HG02970 (cell line): ENCODE data around the gene HDAC9.

Experiments
- ATAC-seq: cut with Tn5 transposase; IDR thresholded peaks from one replicate; pipeline ENCODE4 v1.9.1; 2021; ENCODE audit warnings: mild to moderate bottlenecking, moderate library complexity, moderate number of reproducible peaks; ENCODE audit not compliant: unreplicated experiment, low FRiP score

HDAC9 gene

GRCh38 chr7:18866359-18867036 is 370.9 kb downstream of the HDAC9 start:
- no peak for ATAC-seq

DNA sequence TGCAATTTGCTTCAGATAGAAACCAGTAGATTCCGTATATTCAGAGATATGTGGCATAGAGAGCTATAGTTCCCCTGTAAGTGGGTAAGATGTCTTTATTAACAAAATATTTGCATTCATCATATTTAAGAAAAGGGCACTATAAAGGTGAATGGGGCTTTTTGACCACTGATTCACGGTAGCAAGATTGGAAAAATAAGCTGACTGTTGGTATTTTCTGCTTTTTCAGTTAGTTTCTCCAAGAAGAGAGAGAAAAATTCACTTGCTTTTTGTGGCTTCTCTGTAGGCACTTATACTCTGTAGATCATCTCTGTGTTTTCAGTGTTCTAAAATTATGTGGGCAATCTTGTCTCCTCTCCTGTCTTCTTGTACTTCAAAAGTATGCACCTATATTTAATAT is 376.8 kb downstream of the HDAC9 start:
- ATAC-seq: no peak

DNA sequence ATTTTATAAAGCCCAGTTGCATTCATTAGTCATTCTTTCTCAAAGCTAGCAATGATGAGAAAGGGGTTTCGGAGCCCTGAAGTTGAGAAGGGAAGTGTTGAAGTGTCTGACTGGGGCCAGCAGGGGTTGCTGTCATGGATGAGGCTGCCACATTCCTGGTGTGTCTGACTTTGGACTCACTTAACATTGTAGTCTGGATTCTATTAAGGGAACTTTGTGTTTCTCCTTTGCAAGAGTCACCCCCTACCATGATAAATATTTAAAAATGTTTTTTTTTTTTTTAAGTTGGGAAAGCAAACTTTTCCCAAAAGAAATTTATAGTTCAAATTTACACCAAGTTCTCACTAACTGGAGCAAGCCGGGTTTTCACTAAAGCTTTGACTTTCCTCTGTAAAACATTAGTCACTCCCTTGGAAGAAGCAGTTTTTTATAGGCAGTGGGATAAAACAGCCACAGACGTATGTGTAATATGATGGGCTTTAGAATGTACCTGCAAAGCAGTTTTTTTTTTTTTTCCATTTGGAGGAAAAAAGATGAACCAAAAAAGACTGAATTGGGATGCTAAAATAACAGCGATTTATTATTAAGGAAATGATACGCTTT is 378.3 kb downstream of the HDAC9 start:
- no peak for ATAC-seq

GRCh38 chr7:18874880-18875279 is 379.3 kb downstream of the HDAC9 start:
- no peak for ATAC-seq

DNA sequence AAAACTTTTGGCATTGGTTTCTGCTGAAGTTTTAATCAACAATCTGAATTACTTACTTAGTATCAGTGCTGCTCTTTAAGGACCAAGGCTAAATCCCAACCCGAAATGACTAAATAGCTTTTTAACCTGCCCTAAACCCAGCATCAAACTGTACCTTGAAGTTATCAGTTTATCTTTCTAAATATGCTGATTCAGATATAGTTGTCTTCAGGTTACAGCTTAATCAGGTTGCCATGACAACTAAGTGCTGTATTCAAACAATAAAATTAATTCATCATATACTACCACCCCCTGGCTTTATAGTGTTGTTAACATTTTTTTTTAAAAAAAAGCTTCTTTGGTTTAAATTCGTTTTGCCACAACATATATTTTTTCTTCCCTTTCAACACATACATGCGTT is 382.3 kb downstream of the HDAC9 start:
- ATAC-seq: no peak

DNA sequence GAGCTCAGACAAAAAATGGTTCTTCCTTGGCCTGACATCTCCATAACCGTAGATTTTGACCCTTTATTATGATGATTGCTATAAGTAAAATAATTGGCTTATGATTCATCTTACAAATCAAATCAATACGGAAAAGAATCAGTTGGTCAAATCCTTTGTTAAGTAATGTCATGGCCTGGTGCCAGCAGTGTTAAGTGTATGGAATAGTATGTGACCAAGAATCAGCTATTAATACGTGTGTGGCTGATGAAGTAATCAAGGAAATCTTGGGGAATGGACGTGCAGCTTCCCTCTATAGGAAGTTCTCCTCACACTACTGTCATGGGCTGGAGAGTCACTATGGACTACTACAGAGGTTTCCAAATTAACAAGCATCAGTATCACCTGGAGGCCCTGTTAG is 391.3 kb downstream of the HDAC9 start:
- no peak for ATAC-seq

DNA sequence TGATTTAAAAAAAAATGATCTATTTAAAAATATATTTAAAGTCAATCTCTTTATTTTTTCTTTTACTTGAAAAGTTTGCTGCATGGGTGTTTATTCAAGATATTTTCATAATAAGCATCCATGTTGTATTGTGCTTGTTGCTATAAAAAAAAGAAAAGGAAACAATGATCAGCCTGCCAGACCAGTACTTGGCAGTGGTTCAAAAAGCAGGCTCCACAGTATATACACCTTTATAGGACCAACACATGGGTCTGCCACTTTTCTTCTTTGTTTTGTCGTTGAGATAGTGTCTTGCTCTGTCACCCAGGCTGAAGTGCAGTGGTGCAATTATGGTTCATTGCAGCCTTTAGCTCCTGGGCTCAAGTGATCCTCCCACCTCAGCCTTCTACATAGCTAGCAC is 393.9 kb downstream of the HDAC9 start:
- ATAC-seq: no peak

- ATAC-seq: no peak
These were observed 394.6 kb downstream of the HDAC9 start for GRCh38 chr7:18890134-18890533.

- no peak for ATAC-seq
These were observed 395.5 kb downstream of the HDAC9 start for GRCh38 chr7:18890885-18891621.

DNA sequence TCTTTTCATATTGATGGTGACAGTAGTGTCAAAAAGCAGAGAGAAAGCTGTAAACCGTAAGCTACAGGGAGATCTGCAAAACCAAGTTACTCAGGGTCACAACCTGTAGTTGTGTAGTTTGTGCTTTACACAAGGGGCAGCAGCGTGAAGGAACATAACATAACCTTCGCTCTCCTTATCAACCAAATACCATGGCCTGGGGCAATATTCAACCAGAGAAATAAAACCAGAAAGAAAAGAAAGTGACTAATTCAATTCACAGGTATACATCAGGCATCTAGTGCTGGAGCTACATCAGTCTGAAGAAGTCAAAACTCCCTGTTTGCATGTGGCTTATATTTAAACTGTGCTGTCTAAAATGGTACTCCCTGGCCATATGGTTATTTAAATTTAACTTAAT is 397.6 kb downstream of the HDAC9 start:
- ATAC-seq: no peak

- ATAC-seq: no peak
These were observed 398.6 kb downstream of the HDAC9 start for GRCh38 chr7:18894155-18894554.

DNA sequence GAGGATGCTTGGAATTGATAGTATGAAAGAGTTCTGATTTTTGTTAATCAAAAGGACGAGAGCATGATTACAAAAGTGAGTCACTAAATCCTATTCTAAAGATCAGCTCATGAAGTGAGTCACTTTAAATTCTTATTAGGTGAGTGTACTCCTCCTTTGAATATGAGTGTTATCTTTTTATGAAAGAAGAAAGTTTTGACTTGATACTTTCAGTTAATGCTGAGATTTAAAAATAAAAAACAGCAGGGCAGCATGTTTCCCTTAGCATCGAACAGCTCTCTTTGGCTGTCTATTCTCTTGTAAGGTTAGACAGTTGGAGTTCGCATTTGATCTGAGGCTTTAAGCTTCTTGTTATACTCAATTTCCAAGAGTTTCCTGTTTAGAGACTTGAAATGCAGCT is 399.9 kb downstream of the HDAC9 start:
- no peak for ATAC-seq

DNA sequence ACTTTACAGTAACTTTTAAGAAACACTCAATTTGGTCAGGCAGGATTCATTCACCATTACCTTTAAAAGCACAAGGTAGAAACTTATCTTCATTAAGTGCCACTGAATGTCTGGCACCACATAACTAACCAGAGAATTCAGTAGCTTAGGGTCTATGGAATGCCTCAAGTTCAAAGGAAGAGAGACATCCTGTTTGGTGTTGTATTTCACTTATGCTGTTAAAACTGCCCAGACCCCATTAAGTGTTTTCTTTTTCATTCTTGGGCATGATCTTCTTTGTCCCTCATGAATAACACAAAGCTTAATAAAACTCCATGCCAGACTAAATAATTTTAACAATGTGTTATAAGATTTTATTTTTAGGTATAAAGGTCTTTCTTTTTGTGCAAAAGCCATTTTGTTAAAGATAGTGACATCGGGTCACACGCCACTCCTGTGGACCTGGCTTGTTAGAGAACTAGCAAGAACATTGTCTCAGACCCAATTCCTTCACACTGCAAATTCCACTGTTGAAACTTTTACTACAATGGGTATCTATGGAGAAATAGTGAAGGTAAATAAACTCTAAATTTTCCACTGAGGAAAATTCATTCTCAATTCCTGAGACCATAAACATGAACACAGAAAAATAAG is 400.9 kb downstream of the HDAC9 start:
- ATAC-seq: no peak

- no peak for ATAC-seq
These were observed 404.7 kb downstream of the HDAC9 start for GRCh38 chr7:18900236-18900635.

DNA sequence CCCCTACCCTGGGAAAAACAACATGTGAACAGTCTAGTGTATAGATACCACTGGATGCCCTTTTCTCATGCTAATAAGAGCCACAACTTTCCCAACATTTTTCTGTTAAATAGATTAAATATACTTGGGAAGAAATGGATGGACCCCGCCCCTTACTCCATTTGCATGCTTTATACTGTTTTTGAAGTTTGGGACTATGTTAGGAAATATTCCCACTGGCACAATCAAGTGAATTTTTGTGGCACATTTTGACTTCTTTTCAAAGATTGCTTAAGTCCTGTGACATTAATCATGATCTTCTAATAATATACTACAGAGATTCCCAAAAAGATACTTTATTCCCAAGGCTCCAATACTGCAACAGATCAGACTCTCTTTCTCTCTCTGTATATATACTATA is 405.3 kb downstream of the HDAC9 start:
- no peak for ATAC-seq

GRCh38 chr7:18901351-18901750 is 405.8 kb downstream of the HDAC9 start:
- ATAC-seq: no peak

DNA sequence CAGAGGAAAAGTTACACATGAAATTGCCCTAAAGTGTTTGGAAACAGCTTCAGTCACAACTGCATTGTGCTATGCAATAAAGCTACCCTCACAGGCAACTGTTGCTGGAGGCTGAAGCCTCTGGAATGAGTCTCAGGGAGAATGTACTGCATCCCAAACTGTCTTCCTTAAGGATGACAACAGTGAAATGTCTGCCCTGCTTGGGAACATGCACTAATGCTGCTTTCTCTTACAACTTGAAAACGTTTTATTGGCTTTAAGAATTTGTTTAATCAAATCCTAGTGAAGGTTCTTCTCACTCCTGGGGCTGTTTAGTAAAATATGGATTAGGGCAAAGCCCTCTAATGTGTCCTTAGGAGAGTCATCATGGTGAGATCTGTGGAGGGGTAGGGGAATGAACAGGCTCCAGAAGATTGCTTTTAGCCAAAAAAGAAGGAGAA is 406.5 kb downstream of the HDAC9 start:
- no peak for ATAC-seq

DNA sequence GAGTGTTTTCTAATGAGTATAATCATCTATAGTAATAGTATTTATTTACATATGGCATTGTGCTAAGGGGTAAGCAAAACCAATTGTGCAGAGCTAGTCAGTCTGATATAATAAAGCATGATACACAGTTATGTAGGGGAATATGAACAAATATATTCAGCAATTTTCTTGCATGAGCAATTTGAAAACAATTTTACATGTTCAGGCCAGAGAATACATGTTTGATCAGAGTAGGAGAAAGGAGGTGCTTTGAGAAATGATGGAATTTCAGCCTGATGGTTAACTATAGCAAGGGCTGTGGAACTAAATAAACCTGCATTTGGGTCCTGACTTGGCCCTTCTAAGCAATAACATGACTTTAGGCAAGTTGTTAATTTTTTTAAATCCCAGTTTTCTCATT is 407.3 kb downstream of the HDAC9 start:
- no peak for ATAC-seq

DNA sequence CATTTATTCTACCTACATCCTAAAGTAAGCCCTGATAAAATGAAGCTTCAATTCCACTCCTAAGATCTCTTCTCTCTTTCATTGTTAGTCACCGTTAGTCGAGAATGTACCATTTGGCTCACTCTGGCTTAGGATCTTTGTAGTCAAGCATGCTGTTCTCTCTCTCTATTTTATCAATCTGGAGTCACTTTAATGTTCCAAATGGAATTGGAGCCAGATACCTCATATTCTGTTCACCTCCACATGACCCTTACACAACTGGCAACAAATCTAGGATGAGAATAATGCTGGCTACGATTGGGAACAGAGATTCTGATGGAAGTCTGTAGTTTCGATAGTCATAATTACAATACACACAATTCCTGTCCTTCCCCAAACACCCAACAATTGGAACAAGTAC is 408.1 kb downstream of the HDAC9 start:
- no peak for ATAC-seq

DNA sequence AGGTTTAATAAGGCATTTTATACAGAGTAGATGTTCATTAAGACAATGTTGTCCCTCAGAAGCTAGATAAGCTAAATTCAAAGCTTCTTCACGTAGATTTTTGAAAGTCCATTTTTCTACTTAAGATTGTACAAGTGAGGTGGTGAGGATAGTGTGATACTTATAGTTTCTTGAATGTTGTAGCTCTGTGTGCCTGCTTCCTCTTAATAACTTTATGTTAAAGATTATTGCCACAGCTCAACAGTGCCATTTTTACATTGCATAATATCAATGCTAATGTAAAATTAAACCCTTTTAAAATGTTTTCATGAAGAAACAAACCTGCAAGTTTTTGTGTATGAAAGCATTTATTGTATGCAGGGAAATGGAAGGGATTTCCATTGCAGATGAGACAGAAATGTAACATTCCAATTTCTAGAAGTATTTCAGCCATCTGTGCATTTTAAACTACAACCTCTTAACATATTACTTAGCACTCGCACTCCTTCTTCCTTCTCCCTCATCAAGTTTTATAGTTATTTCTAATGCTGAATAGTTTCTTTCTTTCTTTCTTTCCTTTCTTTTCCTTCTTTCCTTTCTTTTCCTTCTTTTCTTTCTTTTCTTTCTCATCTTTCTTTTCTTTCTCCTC is 409.9 kb downstream of the HDAC9 start:
- no peak for ATAC-seq

- ATAC-seq: no peak
These were observed 411.4 kb downstream of the HDAC9 start for GRCh38 chr7:18906901-18907300.
